Gastrocnemius medialis (tissue), 4 donors: ENCODE data around the gene LAMP1.

Experiments used
- POLR2A ChIP-seq, 2 donors: fragments of 450-650 bp; IDR thresholded peaks; one replicate each; pipeline ENCODE4 v1.6.1; 2017; ENCODE audit warnings: antibody characterized with exemption in 2 of 2, mild to moderate bottlenecking in 2 of 2, moderate library complexity in 2 of 2
- TF ChIP-seq, protein P1 (sequence below), 5 experiments: fragments of 450-650 bp in 3 of 5; fragments of 200-600 bp in 2 of 5; sonication (generic) in 2 of 5; IDR thresholded peaks in 4 of 5; conservative IDR thresholded peaks in 1 of 5; 1 replicate in 4 of 5; 2 replicates in 1 of 5; pipeline ENCODE4 v1.5.1; 2016 to 2019; ENCODE audit warnings: antibody characterized with exemption in 5 of 5, mild to moderate bottlenecking in 3 of 5, moderate library complexity in 3 of 5

- no peak for TF ChIP-seq POLR2A (IDR thresholded peaks at IDR 0.05)
- TF ChIP-seq, protein P1, sequence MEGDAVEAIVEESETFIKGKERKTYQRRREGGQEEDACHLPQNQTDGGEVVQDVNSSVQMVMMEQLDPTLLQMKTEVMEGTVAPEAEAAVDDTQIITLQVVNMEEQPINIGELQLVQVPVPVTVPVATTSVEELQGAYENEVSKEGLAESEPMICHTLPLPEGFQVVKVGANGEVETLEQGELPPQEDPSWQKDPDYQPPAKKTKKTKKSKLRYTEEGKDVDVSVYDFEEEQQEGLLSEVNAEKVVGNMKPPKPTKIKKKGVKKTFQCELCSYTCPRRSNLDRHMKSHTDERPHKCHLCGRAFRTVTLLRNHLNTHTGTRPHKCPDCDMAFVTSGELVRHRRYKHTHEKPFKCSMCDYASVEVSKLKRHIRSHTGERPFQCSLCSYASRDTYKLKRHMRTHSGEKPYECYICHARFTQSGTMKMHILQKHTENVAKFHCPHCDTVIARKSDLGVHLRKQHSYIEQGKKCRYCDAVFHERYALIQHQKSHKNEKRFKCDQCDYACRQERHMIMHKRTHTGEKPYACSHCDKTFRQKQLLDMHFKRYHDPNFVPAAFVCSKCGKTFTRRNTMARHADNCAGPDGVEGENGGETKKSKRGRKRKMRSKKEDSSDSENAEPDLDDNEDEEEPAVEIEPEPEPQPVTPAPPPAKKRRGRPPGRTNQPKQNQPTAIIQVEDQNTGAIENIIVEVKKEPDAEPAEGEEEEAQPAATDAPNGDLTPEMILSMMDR (IDR thresholded peaks at IDR 0.05 in 4 of 5, conservative IDR thresholded peaks at IDR 0.05 in 1 of 5), result no peak
Measured at GRCh38 chr13:113357529-113357928, 60.5 kb downstream of the LAMP1 start.
